ENCODE data around the gene WRAP53.

DNA sequence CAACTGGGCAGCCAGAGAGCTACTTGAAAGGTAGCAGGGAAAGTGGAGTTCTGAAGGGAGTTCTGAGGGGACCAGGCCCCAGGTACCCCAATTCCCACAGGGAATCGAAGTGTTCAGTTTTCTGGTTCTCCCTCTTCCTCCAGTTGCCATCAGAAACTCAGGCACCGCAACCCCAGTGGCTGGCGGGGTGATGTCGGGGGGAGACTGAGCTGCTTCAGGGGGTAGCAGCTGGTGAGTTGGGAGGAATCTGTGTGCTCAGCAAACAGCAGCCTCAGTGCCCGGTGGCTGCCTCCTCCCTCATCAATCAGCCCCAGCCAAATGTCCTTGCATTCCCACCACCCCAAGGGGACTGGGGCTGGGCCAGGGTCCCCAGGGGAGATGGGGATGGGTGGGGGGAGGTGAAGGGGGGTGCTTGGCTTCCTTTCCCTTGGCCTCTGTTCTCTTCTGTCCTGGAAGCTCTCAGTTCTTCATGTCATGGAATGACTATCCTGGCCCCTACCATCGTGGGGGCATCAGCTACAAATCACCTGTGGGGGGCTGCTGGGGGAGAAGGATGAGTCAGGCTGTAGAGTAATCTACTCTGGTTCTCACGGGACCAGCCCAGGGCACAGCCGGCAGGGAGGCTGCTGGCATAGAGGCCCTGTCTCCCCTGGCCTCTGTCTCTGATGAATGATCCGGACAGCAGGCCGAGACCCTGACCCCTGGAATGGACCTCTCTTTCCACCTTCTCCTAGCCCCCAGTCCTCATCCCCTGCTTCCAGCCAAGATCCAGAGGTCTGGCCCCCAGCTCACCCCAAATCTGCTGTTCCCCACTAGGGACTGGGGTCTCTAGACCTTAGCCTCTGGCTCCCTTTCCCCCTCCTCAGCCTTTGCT lies 26.7 kb downstream of the WRAP53 start:
- no peak for TF ChIP-seq EZH2 (IDR thresholded peaks at IDR 0.05; ENCODE audit: borderline replicate concordance, low read length)
- TF ChIP-seq CTCF (IDR thresholded peaks at IDR 0.05; ENCODE audit: low read length), result no peak

All from OCI-LY1 (cell line).